ENCODE data around the gene SYTL5. TPM values are rescaled to one million over a fixed set of nuclear protein-coding genes. Genes with fewer than 3 reads are reported as not detected.

SYTL5 gene
- total RNA-seq: 0.66 and 1.2 TPM in 2 replicates

DNA sequence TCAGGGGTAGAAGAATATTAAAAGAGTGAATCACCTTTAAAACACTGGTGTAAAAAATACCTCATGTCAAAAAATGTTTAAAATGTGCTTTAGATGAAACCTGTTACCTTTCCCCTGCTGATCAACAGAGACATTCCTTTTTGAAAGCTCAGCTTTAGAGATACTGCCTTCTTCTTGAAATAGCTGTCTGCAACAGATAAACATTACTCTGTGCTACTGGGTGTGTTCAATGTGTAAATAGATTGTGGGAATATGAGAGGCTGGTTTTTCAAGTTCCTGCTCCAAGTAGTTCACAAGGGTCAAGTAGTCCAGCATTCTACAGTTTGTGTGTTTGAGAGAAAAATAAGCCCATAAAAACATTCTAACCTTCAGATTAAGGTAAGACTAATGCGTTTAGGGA lies at the start of gene SYTL5:
SYTL5 (plus strand) TSS at position 263 of the 400 bp plus-strand sequence. CDS start 27,337 bp downstream, outside the sequence.

Other genes starting within 250 kb of the SYTL5 start
- under 0.01 TPM in 1 of 2 replicates, not detected in the other for gene CYBB, start 226.5 kb upstream of the SYTL5 start, total RNA-seq
- 55.3 and 55.5 TPM in 2 replicates for gene DYNLT3, start 159.0 kb upstream of the SYTL5 start, total RNA-seq
- gene SRPX, start 214.3 kb downstream of the SYTL5 start, total RNA-seq: 154 and 172 TPM in 2 replicates

Data from uterine smooth muscle cell (primary cell).